K562 (cell line): ENCODE results near the gene SRC. TPM values are rescaled to one million over a fixed set of nuclear protein-coding genes. Genes with fewer than 3 reads are reported as not detected.

Experiments used
- HOXB6 ChIP-seq: fragments of 250-450 bp; sonication (Bioruptor Pico); IDR thresholded peaks from 2 replicates; pipeline ENCODE4 v1.5.1; 2022; ENCODE audit warnings: mild to moderate bottlenecking, borderline replicate concordance
- MYBL2 ChIP-seq, 2 experiments: fragments of 450-650 bp in 1 of 2; sonication (generic) in 1 of 2; formaldehyde crosslinking in 1 of 2; IDR thresholded peaks; 2 replicates each; pipeline versions ENCODE4 v1.6.1 to v1.8.1; 2017 to 2022; ENCODE audit warnings: borderline replicate concordance in 1 of 2, inconsistent platforms in 1 of 2, low read depth in 1 of 2, mild to moderate bottlenecking in 1 of 2, missing genetic modification reagents in 1 of 2, moderate library complexity in 1 of 2
- PHF20 ChIP-seq: fragments of 450-650 bp; IDR thresholded peaks from 2 replicates; pipeline ENCODE4 v1.6.1; 2018; ENCODE audit not compliant: partially characterized antibody
- ZNF174 ChIP-seq: fragments of 250-450 bp; sonication (Bioruptor Pico); IDR thresholded peaks from 2 replicates; pipeline ENCODE4 v1.4.0; 2020; ENCODE audit warnings: mild to moderate bottlenecking
- polyA plus RNA-seq, 8 experiments: library from polyadenylated mRNA; depleted of rRNA in 4 of 8; stranded (reverse) in 5 of 8; unstranded in 3 of 8; fragments of >200 nt; fragmentation: Nextera tagmentation in 2 of 8; fragmentation: Illumina TruSeq in 1 of 8; extraction: Ambion mirVana in 2 of 8; extraction: Trizol in 1 of 8; gene quantifications; 2 replicates each; pipeline versions ENCODE4 v1.2.1 to v1.2.3, GENCODE V29; 2011 to 2014; ENCODE audit warnings: inconsistent platforms in 1 of 8, missing spikeins in 1 of 8
- total RNA-seq, 7 experiments: library from RNA; depleted of rRNA in 6 of 7; stranded (reverse); fragments of >200 nt in 6 of 7; fragmentation: Illumina TruSeq in 2 of 7; extraction: Trizol in 2 of 7; gene quantifications; 2 replicates each; pipeline versions ENCODE4 v1.2.1 to v1.2.3, GENCODE V29; 2011 to 2021; ENCODE audit warnings: low replicate concordance in 1 of 7
- TF ChIP-seq, protein P1 (sequence below): fragments of 250-450 bp; sonication (Bioruptor Pico); IDR thresholded peaks from 2 replicates; pipeline ENCODE4 v1.4.0; 2020; ENCODE audit warnings: mild to moderate bottlenecking, moderate library complexity, borderline replicate concordance
- TF ChIP-seq, protein P2 (sequence below): fragments of 250-450 bp; sonication (Bioruptor Pico); IDR thresholded peaks from 2 replicates; pipeline ENCODE4 v1.5.0; 2021; ENCODE audit warnings: mild to moderate bottlenecking, moderate library complexity
- TF ChIP-seq, protein P3 (sequence below): fragments of 250-450 bp; sonication (Bioruptor Pico); IDR thresholded peaks from 2 replicates; pipeline ENCODE4 v1.4.0; 2020
- TF ChIP-seq, protein P4 (sequence below): fragments of 450-650 bp; IDR thresholded peaks from 2 replicates; pipeline ENCODE4 v1.6.1; 2018; ENCODE audit not compliant: partially characterized antibody
- TF ChIP-seq, protein P5 (sequence below): fragments of 250-450 bp; sonication (Bioruptor Pico); IDR thresholded peaks from 2 replicates; pipeline ENCODE4 v1.4.0; 2020; ENCODE audit warnings: mild to moderate bottlenecking, moderate library complexity

The SRC gene
- total and polyA plus RNA-seq, 9 of the 15 experiments (the other 6 are each of a cell fraction or from before 2014, with no cell fraction given), result 0.06 to 8.5 (median 3.1) TPM

DNA sequence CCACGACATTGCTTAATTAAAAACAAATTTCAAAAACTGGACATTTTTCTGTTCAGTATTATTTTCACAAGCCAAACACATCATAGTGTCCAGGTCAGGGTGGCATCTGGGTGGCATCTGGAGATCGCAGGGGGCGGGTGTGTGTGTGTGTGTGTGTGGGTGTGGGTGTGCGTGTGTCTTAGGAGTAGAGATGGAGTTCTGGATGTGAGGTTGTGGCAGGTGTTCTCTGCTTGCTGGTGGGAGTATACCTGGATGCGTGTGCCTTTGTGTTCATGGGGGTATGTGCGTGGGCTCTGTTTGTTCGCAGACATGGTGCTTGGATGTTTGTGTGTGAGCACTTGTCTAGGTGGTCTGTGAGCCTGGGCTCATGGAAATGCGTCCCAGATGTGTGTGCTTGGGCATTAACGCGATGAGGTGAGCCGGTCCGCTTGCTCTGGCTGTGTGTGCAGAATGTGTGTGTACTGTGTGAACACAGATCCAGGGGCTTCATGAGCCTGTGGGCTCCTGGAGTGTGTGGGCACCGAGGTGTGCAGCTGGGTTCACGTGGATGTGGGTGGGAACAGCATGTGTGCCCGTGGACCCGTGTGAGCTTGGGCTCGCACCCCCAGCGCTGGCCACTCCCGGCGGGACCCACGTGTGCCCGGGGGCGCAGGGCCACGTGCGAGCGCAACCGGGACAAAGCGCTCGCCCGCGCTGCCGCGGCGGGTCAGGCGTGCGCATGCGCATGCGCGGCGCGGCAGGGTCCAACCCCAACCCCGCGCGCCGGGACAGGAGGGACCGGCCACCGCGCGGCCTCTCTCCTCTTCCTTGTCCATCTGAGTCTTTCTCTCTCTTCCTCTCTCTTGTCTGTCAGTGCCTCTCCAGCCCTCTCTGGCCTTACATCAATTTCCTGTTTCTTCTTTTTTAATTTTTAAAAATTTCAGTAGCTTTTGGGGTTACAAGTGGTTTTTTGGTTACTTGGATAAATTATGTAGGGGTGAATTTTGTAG, 60.4 kb downstream of the SRC start (continued):
- TF ChIP-seq, protein P1, sequence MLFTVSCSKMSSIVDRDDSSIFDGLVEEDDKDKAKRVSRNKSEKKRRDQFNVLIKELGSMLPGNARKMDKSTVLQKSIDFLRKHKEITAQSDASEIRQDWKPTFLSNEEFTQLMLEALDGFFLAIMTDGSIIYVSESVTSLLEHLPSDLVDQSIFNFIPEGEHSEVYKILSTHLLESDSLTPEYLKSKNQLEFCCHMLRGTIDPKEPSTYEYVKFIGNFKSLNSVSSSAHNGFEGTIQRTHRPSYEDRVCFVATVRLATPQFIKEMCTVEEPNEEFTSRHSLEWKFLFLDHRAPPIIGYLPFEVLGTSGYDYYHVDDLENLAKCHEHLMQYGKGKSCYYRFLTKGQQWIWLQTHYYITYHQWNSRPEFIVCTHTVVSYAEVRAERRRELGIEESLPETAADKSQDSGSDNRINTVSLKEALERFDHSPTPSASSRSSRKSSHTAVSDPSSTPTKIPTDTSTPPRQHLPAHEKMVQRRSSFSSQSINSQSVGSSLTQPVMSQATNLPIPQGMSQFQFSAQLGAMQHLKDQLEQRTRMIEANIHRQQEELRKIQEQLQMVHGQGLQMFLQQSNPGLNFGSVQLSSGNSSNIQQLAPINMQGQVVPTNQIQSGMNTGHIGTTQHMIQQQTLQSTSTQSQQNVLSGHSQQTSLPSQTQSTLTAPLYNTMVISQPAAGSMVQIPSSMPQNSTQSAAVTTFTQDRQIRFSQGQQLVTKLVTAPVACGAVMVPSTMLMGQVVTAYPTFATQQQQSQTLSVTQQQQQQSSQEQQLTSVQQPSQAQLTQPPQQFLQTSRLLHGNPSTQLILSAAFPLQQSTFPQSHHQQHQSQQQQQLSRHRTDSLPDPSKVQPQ (CRISPR knock-in tag), result no peak
- TF ChIP-seq ZNF174 (CRISPR knock-in tag) (no peak), MYBL2 (IDR thresholded peaks at IDR 0.05; ENCODE audit: low read depth) (no peak), MYBL2 (CRISPR knock-in tag; IDR thresholded peaks at IDR 0.05; ENCODE audit: borderline replicate concordance) (no peak), PHF20 (no peak), HOXB6 (CRISPR knock-in tag) (no peak)
- TF ChIP-seq, protein P2, sequence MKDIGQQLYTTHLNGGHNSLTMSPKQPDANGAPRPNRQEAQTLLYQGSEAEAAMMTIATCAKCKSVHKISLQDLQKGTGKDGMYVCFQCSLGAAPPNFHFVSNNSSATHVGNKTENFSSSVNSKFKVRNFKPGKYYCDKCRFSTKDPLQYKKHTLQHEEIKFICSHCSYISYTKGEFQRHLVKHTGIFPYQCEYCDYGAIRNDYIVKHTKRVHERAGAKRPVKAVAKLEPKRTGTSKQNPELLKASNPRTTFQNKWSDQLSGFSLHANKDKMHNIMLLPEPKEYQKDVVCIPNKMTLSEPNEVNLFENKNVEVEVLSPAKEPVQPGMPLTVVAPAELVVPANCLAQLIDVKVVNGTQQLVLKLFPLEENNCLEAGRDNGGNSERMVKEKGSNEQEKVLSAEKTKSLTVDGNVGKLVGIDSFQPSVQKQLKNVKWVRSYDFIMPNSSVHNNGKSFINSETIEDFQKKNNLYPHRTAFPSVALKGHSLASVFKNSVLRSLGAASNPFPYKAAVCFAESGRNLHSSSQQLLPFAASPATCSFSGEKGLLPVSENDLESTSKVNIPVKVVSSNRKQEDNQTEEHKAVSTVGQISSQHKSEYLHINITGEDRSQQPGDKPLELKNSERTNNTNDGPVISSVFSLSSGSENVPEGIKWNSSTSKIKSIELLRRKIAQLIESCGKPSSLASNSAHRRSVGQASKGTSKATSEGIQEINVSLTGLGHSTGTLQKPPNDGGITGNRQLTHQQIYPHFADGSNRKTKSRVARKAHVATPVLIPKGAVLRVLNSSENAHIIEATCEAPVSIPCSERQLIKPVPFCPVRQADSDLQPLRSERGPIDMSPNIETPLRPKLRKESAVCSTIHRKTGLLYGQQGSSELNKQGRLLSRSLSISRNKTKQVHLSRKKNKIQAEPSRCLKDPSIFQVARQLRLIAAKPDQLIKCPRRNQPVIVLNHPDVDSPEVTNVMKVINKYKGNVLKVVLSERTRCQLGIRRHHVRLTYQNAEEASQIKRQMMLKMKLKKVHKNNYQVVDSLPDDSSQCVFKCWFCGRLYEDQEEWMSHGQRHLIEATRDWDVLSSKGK (CRISPR knock-in tag), result no peak
- TF ChIP-seq, protein P3, sequence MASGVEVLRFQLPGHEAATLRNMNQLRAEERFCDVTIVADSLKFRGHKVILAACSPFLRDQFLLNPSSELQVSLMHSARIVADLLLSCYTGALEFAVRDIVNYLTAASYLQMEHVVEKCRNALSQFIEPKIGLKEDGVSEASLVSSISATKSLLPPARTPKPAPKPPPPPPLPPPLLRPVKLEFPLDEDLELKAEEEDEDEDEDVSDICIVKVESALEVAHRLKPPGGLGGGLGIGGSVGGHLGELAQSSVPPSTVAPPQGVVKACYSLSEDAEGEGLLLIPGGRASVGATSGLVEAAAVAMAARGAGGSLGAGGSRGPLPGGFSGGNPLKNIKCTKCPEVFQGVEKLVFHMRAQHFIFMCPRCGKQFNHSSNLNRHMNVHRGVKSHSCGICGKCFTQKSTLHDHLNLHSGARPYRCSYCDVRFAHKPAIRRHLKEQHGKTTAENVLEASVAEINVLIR, result no peak
- TF ChIP-seq, protein P4, sequence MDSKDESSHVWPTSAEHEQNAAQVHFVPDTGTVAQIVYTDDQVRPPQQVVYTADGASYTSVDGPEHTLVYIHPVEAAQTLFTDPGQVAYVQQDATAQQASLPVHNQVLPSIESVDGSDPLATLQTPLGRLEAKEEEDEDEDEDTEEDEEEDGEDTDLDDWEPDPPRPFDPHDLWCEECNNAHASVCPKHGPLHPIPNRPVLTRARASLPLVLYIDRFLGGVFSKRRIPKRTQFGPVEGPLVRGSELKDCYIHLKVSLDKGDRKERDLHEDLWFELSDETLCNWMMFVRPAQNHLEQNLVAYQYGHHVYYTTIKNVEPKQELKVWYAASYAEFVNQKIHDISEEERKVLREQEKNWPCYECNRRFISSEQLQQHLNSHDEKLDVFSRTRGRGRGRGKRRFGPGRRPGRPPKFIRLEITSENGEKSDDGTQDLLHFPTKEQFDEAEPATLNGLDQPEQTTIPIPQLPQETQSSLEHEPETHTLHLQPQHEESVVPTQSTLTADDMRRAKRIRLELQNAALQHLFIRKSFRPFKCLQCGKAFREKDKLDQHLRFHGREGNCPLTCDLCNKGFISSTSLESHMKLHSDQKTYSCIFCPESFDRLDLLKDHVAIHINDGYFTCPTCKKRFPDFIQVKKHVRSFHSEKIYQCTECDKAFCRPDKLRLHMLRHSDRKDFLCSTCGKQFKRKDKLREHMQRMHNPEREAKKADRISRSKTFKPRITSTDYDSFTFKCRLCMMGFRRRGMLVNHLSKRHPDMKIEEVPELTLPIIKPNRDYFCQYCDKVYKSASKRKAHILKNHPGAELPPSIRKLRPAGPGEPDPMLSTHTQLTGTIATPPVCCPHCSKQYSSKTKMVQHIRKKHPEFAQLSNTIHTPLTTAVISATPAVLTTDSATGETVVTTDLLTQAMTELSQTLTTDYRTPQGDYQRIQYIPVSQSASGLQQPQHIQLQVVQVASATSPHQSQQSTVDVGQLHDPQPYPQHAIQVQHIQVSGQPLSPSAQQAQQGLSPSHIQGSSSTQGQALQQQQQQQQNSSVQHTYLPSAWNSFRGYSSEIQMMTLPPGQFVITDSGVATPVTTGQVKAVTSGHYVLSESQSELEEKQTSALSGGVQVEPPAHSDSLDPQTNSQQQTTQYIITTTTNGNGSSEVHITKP, result no peak
- TF ChIP-seq, protein P5, sequence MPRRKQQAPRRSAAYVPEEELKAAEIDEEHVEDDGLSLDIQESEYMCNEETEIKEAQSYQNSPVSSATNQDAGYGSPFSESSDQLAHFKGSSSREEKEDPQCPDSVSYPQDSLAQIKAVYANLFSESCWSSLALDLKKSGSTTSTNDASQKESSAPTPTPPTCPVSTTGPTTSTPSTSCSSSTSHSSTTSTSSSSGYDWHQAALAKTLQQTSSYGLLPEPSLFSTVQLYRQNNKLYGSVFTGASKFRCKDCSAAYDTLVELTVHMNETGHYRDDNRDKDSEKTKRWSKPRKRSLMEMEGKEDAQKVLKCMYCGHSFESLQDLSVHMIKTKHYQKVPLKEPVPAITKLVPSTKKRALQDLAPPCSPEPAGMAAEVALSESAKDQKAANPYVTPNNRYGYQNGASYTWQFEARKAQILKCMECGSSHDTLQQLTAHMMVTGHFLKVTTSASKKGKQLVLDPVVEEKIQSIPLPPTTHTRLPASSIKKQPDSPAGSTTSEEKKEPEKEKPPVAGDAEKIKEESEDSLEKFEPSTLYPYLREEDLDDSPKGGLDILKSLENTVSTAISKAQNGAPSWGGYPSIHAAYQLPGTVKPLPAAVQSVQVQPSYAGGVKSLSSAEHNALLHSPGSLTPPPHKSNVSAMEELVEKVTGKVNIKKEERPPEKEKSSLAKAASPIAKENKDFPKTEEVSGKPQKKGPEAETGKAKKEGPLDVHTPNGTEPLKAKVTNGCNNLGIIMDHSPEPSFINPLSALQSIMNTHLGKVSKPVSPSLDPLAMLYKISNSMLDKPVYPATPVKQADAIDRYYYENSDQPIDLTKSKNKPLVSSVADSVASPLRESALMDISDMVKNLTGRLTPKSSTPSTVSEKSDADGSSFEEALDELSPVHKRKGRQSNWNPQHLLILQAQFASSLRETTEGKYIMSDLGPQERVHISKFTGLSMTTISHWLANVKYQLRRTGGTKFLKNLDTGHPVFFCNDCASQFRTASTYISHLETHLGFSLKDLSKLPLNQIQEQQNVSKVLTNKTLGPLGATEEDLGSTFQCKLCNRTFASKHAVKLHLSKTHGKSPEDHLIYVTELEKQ (CRISPR knock-in tag), result no peak
